GM19452 (cell line): ENCODE measurements around the gene COL4A2.
A peak's percentile ranks its signal among the peaks of the same experiment; 100 is the strongest.

ENCODE experiments used
- ATAC-seq: cut with Tn5 transposase; IDR thresholded peaks from one replicate; pipeline ENCODE4 v1.9.1; 2021; ENCODE audit not compliant: unreplicated experiment

The COL4A2 gene

DNA sequence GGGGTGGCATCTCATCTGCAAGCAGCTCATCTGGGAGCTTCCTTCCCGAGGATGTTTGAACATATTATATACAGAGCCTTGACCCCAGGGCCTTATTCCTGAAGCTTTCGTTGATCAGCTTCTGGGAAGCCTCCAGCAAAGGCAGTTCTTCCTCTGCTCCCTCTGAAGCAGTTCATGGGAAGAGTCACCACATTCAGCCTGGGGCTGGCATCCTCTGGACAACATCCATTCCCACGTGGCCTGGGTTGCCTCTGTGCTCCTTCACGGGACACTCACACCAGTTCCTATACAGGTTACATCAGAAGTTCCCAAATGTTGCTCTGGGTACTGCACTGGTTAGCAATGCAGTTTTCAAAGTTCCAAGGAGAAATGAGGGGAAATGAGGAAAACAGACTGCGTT, 29.6 kb downstream of the COL4A2 start:
- ATAC-seq, result no peak

- no peak for ATAC-seq
These were observed 30.2 kb downstream of the COL4A2 start for GRCh38 chr13:110337247-110337646.

GRCh38 chr13:110338441-110339101, 31.5 kb downstream of the COL4A2 start:
- no peak for ATAC-seq

- no peak for ATAC-seq
These were observed 32.2 kb downstream of the COL4A2 start for GRCh38 chr13:110339263-110339662.

- ATAC-seq, result no peak
These were observed 33.0 kb downstream of the COL4A2 start for GRCh38 chr13:110339975-110340550.

- ATAC-seq, result peak; percentile 63
These were observed 33.8 kb downstream of the COL4A2 start for GRCh38 chr13:110340812-110341444.

DNA sequence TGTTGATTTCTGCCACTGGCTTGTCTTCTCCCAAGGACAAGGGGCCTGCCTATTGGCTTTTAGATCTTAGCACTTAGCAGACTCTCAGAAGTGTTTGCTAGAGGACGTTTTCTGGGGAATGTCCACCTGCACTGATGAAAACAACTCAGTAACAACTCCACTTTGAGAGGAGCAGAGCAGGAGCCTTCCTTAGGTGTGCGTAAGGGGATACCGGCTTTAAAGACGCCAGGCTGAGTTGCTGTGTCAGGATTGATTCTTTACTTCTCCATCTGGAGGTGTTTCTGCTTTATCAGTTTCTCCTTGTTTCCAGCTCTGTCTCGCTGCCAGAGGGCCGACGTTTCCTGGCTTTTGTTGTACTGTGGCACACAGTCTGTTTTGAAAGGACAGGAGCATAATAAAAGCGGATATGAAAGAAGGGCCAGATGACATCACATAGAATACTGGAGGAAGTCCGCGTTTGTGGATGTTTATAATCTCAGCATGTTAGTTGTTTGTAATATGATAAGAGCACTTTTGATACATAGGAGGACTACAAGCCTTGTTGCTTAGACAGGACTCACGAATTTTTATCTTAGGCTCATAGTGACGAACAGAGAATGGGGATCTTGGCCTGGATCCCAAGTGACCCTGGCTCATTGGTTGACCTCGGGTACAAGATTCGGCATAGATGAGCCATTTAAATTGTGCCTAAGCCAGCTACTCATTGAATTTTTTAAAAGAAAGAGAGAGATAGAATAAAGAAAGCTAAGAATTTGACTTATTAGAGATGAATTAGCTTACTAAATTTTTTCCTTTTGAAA, 34.6 kb downstream of the COL4A2 start:
- peak; percentile 60 for ATAC-seq

GRCh38 chr13:110342474-110342873, 35.4 kb downstream of the COL4A2 start:
- ATAC-seq, result no peak

- ATAC-seq, result no peak
These were observed 36.3 kb downstream of the COL4A2 start for GRCh38 chr13:110343241-110343865.

GRCh38 chr13:110344320-110344719, 37.2 kb downstream of the COL4A2 start:
- ATAC-seq, result no peak

DNA sequence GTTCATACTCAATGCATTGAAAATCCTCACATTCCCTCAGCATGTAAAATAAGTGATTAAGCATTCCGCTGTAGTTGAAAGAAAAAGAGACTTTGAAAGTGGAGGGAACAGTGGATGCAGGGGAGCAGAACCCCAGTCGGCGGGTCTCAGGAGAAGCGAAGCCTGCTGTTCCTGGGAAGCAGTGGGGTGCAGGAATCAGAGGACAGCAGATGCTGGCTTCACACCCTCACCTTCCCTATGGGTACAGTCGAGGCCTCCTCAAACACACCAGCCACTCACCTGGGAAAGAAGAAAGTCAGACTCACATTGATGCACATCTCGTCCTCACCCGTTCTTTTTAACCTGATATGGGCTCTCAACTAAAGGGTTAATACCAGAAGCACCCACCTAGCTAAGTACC, 38.2 kb downstream of the COL4A2 start:
- no peak for ATAC-seq

GRCh38 chr13:110345701-110346100, 38.6 kb downstream of the COL4A2 start:
- ATAC-seq, result no peak

- no peak for ATAC-seq
These were observed 39.6 kb downstream of the COL4A2 start for GRCh38 chr13:110346661-110347067.

DNA sequence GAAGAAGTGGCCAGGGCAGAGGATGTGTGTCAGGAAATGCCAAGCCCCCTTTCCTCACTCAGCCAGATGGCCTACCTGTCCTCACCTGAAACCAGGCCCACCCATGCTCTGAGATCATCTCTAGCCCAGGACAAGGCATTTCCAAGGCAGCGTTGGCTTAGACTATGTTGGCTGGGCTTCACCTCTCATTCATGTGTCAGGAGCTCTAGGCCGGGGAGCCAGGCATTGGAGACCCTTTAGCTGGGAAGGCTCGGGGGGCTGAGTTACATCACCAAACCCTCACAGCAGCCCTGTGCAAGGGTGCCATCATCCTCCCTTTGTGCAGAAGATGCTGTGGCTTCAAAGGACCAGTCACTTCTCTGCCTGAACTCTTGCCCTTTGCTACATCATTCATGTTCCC, 40.0 kb downstream of the COL4A2 start:
- ATAC-seq, result no peak

DNA sequence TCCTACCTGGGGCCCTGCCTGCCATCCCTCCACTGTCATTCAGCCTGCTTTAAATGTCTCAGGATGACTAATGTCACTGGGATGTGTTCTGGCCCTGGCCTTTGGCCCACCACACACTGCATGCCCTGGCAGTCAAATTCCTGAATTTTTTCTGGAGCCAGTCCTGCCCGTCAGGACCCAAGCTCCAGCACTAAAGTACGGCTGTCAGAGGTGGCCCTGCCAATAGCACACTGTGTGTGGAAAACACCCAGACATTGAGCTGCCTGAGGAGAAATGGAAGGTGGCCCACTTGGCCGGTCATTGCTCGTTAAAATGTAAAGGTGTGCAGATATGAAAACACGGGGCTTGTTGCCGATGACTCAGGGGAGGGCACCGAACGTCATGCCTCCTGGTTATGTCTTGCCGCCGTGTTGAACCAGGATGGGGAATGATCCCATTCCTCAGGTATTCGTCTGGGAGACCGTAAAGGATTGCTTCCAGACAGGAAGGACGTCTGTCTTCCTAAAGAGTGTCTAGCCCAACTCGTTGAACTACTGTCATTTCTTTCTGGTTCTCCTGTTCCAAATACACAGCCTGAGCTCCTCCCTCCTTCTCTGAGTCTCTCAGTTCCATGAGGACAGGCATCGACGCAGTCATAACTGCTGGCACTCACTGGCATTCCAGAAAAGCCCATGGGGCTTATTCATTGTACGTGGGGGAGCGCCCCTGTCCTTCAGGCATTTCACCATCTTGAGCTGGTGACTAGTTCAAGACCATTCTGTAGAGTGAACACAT, 40.6 kb downstream of the COL4A2 start:
- ATAC-seq, result no peak

GRCh38 chr13:110348309-110349105, 41.4 kb downstream of the COL4A2 start:
- no peak for ATAC-seq

DNA sequence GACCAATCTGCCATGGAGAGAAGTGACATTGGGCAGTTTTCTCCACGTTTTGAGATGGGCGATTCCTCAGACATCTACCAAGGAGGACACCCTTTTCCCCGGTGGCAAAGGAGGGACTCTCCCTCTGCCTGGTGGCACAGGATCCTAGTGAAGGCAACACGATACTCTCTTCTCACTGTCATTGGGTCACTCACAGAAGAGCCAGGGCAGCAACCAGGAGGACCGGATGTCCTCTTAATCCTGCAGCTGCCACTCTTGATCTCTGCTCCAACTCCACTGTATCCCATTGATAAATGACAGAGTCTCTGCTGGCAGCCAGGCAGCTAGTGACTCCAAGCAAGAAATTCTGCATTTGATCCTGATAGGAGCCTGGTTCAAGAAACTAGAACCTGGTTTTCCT, 42.2 kb downstream of the COL4A2 start:
- no peak for ATAC-seq

DNA sequence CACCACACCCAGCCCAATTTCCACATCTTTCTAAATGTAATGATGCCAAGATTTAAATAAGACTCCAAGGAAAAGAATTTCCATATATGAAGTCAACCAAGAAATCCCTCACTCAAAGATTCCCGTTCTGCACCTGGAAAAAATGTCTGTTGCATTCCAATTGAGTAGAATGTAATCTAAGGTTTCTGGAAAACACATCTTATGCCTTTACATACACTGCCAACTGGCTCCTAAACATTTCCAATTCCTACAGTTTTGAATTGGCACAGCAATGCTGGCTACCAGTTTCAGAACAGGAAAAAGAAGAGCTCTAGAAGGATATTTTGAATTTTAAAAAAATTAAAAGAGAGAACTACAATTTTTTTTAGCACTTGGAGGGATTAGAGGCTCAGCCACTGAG, 43.0 kb downstream of the COL4A2 start:
- no peak for ATAC-seq

- ATAC-seq, result no peak
These were observed 43.4 kb downstream of the COL4A2 start for GRCh38 chr13:110350509-110350908.
